ENCODE data around the gene KCNH5.
"Not testable (repeated sequence)": the region's sequence is repeated elsewhere in the genome, so short reads cannot be mapped to it uniquely, and the experiment has no call there.

KCNH5 gene

DNA sequence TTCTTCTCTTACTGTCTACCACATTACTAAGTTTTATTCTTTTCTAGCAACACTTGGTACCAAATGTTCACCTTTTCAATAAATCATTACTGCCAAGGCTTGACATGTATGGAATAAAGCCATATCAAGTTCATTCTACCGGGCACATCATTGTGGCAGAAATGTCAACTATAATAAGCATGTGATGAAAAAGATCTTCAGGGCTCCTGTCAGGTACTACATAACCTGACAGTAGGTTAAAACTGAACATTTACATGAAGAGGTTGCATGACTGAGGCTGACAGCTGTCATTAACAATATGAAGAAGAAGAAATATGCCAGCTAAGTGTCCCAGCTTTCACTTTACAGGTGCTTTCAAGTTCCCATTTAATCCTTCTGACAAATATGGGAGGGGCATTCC is 178.9 kb downstream of the KCNH5 start:
- Histone ChIP-seq H4K20me1 (ENCODE audit: insufficient read depth, low read length) (no peaks in the 10 kb centered on the region), H3K4me1 (ENCODE audit: low read length) (no peaks in the 10 kb centered on the region), H3K9ac (ENCODE audit: low read length) (no peak overlapping the region), H3K36me3 (replicated peaks; ENCODE audit: insufficient read depth, low read length) (no peaks in the 10 kb centered on the region), H3K9me2 (replicated peaks; ENCODE audit: insufficient read depth, low read length) (no peaks in the 10 kb centered on the region), H3K27ac (ENCODE audit: low read length) (no peak overlapping the region), H3K4me2 (ENCODE audit: low read depth, low read length) (no peak overlapping the region), H3K4me3 (ENCODE audit: low read length) (no peak overlapping the region), H3K79me2 (ENCODE audit: low read length) (no peaks in the 10 kb centered on the region), H2AFZ (ENCODE audit: low read length) (no peak overlapping the region), H3K9me3 (replicated peaks; ENCODE audit: insufficient read depth, low read length) (no peaks in the 10 kb centered on the region), H3F3A (ENCODE audit: insufficient read depth, low read length) (no peaks in the 10 kb centered on the region), H3K27me3 (replicated peaks; ENCODE audit: insufficient read depth, low read length) (no peaks in the 10 kb centered on the region)
- no peak for TF ChIP-seq EZH2 (optimal IDR thresholded peaks at IDR 0.05; ENCODE audit: low read depth, low read length)
- no peak for TF ChIP-seq CTCF (IDR thresholded peaks at IDR 0.05; ENCODE audit: low read length)
- TF ChIP-seq EZH2phosphoT487 (IDR thresholded peaks at IDR 0.05; ENCODE audit: low read length) = no peak
- DNase-seq = no peak

- H3F3A ChIP-seq (ENCODE audit: insufficient read depth, low read length) = no peaks in the 10 kb centered on the region
- H3K4me1 ChIP-seq (ENCODE audit: low read length) = no peaks in the 10 kb centered on the region
- no peak overlapping the region for H2AFZ ChIP-seq (ENCODE audit: low read length)
- no peak for DNase-seq
- H3K9me3 ChIP-seq (replicated peaks; ENCODE audit: insufficient read depth, low read length) = no peaks in the 10 kb centered on the region
- H3K4me2 ChIP-seq (ENCODE audit: low read depth, low read length) = no peak overlapping the region
- no peaks in the 10 kb centered on the region for H3K27me3 ChIP-seq (replicated peaks; ENCODE audit: insufficient read depth, low read length)
- no peak overlapping the region for H3K9ac ChIP-seq (ENCODE audit: low read length)
- no peaks in the 10 kb centered on the region for H4K20me1 ChIP-seq (ENCODE audit: insufficient read depth, low read length)
- H3K4me3 ChIP-seq (ENCODE audit: low read length) = no peak overlapping the region
- no peak overlapping the region for H3K27ac ChIP-seq (ENCODE audit: low read length)
- H3K9me2 ChIP-seq (replicated peaks; ENCODE audit: insufficient read depth, low read length) = no peaks in the 10 kb centered on the region
- no peaks in the 10 kb centered on the region for H3K79me2 ChIP-seq (ENCODE audit: low read length)
- no peaks in the 10 kb centered on the region for H3K36me3 ChIP-seq (replicated peaks; ENCODE audit: insufficient read depth, low read length)
- no peak for TF ChIP-seq EZH2 (optimal IDR thresholded peaks at IDR 0.05; ENCODE audit: low read depth, low read length)
- TF ChIP-seq CTCF (IDR thresholded peaks at IDR 0.05; ENCODE audit: low read length) = no peak
- no peak for TF ChIP-seq EZH2phosphoT487 (IDR thresholded peaks at IDR 0.05; ENCODE audit: low read length)
Observed at GRCh38 chr14:62864588-62864987, 180.7 kb downstream of the KCNH5 start.

- H4K20me1 ChIP-seq (ENCODE audit: insufficient read depth, low read length); H3K36me3 ChIP-seq (replicated peaks; ENCODE audit: insufficient read depth, low read length); H3K27ac ChIP-seq (ENCODE audit: low read length); H3K4me3 ChIP-seq (ENCODE audit: low read length); H3K27me3 ChIP-seq (replicated peaks; ENCODE audit: insufficient read depth, low read length); H3F3A ChIP-seq (ENCODE audit: insufficient read depth, low read length); H3K9me3 ChIP-seq (replicated peaks; ENCODE audit: insufficient read depth, low read length); H3K79me2 ChIP-seq (ENCODE audit: low read length); H3K4me2 ChIP-seq (ENCODE audit: low read depth, low read length); DNase-seq; H3K9me2 ChIP-seq (replicated peaks; ENCODE audit: insufficient read depth, low read length); H3K9ac ChIP-seq (ENCODE audit: low read length); H2AFZ ChIP-seq (ENCODE audit: low read length); H3K4me1 ChIP-seq (ENCODE audit: low read length): not testable (repeated sequence)
Observed at GRCh38 chr14:62858011-62858410, 187.2 kb downstream of the KCNH5 start.

- H3K9me3 ChIP-seq (replicated peaks; ENCODE audit: insufficient read depth, low read length) = no peaks in the 10 kb centered on the region
- no peaks in the 10 kb centered on the region for H3F3A ChIP-seq (ENCODE audit: insufficient read depth, low read length)
- H3K27ac ChIP-seq (ENCODE audit: low read length) = no peak overlapping the region
- no peaks in the 10 kb centered on the region for H3K27me3 ChIP-seq (replicated peaks; ENCODE audit: insufficient read depth, low read length)
- H3K4me1 ChIP-seq (ENCODE audit: low read length) = no peaks in the 10 kb centered on the region
- no peak overlapping the region for H3K4me2 ChIP-seq (ENCODE audit: low read depth, low read length)
- H3K79me2 ChIP-seq (ENCODE audit: low read length) = no peaks in the 10 kb centered on the region
- no peak overlapping the region for H2AFZ ChIP-seq (ENCODE audit: low read length)
- no peak overlapping the region for H3K4me3 ChIP-seq (ENCODE audit: low read length)
- no peaks in the 10 kb centered on the region for H4K20me1 ChIP-seq (ENCODE audit: insufficient read depth, low read length)
- no peak for DNase-seq
- no peaks in the 10 kb centered on the region for H3K36me3 ChIP-seq (replicated peaks; ENCODE audit: insufficient read depth, low read length)
- H3K9me2 ChIP-seq (replicated peaks; ENCODE audit: insufficient read depth, low read length) = no peaks in the 10 kb centered on the region
- no peak overlapping the region for H3K9ac ChIP-seq (ENCODE audit: low read length)
- no peak for TF ChIP-seq EZH2 (optimal IDR thresholded peaks at IDR 0.05; ENCODE audit: low read depth, low read length)
- no peak for TF ChIP-seq EZH2phosphoT487 (IDR thresholded peaks at IDR 0.05; ENCODE audit: low read length)
- TF ChIP-seq CTCF (IDR thresholded peaks at IDR 0.05; ENCODE audit: low read length) = no peak
Observed at GRCh38 chr14:62854951-62855350, 190.3 kb downstream of the KCNH5 start.

Data from MM.1S (cell line).